ENCODE results near the gene ARFGAP2.

DNA sequence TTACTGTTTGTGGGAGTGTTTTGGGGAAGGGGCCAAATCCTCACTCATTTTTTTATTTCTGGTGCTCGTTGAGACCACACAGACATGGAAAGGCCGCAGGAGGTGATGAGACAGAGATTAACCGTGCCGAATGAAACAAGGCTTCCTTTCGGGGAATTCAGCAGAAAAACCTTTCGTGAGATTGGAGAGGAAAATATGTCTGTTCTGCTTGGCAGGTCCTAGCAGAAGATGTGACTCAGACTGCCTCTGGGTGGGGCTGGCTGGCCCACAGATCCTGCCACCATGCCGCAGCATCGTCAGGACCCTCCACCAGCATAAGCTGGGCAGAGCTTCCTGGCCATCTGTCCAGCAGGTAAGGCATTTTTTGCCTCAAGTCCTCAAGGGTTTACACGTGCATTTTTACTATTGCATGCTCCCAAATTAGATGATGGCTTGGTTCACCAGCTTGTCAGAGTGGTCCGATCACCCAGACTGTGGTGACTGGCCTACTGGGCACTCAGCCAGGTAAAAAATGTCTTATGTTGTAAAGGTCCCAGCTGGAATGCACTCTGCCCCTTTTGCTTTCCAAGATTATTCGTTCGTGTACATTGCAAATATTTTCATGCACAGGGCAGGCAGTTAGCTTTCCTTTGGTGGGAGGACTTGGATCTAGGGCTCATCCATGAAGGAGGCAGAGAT lies 39.6 kb upstream of the ARFGAP2 start:
- TF ChIP-seq KDM1A (IDR thresholded peaks at IDR 0.05; ENCODE audit: borderline replicate concordance, low read length) (no peak), POLR2AphosphoS5 (IDR thresholded peaks at IDR 0.05; ENCODE audit: low read depth, low read length) (no peak), CHD2 (IDR thresholded peaks at IDR 0.05; ENCODE audit: low read length) (no peak), TAF7 (optimal IDR thresholded peaks at IDR 0.05; ENCODE audit: borderline replicate concordance, low read depth, low read length) (no peak), RAD21 (IDR thresholded peaks at IDR 0.05 in 1 of 2, conservative IDR thresholded peaks at IDR 0.05 in 1 of 2; ENCODE audit: low read depth in 2 of 2, low read length in 2 of 2) (no peak), GTF2F1 (IDR thresholded peaks at IDR 0.05; ENCODE audit: borderline replicate concordance, low read depth, low read length) (no peak), FOSL1 (IDR thresholded peaks at IDR 0.05; ENCODE audit: insufficient read depth, low read depth, low read length) (no peak), YY1 (IDR thresholded peaks at IDR 0.05; ENCODE audit: low read depth, low read length) (no peak), EP300 (IDR thresholded peaks at IDR 0.05; ENCODE audit: borderline replicate concordance in 1 of 2, low read depth in 2 of 2, low read length in 2 of 2) (no peak)
- TF ChIP-seq, protein P1, sequence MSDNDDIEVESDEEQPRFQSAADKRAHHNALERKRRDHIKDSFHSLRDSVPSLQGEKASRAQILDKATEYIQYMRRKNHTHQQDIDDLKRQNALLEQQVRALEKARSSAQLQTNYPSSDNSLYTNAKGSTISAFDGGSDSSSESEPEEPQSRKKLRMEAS (IDR thresholded peaks at IDR 0.05): no peak
- TF ChIP-seq, protein P2, sequence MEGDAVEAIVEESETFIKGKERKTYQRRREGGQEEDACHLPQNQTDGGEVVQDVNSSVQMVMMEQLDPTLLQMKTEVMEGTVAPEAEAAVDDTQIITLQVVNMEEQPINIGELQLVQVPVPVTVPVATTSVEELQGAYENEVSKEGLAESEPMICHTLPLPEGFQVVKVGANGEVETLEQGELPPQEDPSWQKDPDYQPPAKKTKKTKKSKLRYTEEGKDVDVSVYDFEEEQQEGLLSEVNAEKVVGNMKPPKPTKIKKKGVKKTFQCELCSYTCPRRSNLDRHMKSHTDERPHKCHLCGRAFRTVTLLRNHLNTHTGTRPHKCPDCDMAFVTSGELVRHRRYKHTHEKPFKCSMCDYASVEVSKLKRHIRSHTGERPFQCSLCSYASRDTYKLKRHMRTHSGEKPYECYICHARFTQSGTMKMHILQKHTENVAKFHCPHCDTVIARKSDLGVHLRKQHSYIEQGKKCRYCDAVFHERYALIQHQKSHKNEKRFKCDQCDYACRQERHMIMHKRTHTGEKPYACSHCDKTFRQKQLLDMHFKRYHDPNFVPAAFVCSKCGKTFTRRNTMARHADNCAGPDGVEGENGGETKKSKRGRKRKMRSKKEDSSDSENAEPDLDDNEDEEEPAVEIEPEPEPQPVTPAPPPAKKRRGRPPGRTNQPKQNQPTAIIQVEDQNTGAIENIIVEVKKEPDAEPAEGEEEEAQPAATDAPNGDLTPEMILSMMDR (IDR thresholded peaks at IDR 0.05; ENCODE audit: control extremely low read depth in 1 of 3, insufficient read depth in 1 of 3, low read depth in 1 of 3, low read length in 3 of 3): peak in 1 of 3 experiments; percentile 9; a peak in 1 of 4 replicates
- TF ChIP-seq, protein P3, sequence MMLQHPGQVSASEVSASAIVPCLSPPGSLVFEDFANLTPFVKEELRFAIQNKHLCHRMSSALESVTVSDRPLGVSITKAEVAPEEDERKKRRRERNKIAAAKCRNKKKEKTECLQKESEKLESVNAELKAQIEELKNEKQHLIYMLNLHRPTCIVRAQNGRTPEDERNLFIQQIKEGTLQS (IDR thresholded peaks at IDR 0.05; ENCODE audit: insufficient read depth, low read depth, low read length): no peak
